Measurements from ENCODE around the gene NUDT7.

NUDT7 gene

DNA sequence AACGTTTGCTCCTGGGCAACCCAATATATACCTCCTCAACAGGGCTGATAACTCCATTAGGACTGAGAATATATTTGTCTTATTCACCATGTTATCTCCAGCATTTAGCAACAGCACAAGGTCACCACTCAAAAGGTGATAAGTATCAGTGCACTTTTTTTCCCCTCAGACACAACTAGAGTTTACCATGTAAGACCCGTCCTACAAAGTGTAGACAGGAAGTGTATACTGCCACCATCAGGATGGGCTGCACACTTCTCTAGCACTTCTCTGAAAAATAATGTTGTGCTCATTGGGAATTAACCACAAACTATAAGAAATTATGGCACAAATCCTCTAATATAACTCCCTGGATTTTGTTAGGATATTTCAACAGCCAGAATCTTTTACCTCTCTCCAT is 60.4 kb downstream of the NUDT7 start:
- no peak for DNase-seq

DNA sequence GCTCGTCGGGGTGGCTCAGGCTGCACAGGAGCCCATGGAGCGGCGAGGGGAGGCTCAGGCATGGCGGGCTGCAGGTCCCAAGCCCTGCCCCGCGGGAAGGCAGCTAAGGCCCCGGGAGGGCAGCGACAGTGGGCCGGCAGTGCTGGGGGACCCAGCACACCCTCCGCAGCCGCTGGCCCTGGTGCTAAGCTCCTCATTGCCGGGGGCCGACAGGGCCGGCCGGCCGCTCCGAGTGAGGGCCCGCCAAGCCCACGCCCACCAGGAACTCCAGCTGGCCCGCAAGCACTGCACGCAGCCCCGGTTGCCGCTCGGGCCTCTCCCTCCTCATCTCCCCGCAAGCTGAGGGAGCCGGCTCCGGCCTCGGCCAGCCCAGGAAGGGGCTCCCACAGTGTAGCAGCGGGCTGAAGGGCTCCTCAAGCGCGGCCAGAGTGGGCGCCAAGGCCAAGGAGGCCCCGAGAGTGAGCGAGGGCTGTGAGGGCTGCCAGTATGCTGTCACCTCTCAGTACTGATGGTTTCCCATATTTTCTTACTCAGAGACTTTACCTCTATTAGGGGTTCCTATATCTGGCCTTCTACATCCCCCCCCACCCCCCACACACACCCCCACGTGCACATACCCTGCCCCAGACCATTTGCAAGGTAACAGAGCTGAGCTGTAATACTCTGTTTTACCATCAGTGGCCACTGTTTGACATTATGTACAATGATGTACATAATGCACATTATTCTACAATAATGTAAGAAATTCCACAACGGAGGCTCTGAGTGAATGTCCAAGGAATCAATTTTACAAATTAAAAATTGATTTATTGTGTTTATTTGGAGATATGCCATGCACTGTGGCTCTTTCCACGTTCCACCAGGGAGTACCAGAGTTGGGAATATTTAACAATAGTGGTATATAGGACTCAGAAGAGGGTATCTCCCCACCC is 62.4 kb downstream of the NUDT7 start:
- no peak for DNase-seq

DNA sequence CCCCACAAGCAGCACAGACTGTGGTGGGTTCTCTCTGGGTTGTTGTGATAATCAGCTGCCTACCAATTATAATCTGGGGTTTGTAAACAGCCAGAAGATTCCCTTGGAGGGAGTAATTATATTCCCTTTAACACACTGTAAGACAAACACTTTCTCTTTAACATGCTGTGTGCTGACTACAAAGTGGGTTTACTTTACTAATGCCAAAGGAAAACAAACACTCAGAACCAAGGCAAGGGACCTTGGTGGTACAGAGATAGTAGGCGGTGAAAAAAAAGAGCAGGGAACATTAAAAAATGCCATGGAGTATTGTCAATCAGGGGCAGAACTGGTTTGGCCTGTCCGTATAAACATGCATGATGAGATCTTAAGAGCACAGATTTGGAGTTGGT is 63.1 kb downstream of the NUDT7 start:
- DNase-seq: no peak

DNA sequence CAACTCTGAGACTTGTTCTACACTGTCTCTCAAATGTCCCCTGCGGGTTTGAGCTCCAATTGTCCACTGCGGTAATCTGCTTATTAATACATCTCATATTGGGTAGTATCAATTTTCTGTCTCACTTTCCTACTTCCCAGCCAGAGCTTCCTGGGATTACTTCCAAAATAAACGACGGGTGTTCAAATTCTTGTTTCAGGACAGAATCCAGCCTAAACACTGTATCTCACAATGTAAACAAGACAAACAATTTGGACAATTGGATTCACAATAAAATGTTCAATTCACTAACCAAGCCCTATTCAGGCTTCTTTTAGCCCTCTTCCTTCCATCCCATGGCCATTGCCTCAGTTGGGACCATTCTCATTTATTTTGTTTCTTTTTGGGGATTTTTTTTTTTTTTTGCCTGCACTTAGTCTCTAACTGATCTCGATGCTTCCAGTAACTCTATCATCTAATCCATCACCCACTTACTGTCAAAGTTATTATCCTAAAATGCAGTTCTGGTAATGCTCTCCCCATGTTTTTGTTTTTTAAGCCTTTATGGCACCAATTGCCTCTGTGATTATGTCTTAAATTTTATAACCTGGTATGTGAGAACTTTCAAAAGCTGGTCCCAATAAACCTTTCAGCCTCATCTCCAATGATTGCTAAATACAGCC is 64.0 kb downstream of the NUDT7 start:
- DNase-seq: no peak

DNA sequence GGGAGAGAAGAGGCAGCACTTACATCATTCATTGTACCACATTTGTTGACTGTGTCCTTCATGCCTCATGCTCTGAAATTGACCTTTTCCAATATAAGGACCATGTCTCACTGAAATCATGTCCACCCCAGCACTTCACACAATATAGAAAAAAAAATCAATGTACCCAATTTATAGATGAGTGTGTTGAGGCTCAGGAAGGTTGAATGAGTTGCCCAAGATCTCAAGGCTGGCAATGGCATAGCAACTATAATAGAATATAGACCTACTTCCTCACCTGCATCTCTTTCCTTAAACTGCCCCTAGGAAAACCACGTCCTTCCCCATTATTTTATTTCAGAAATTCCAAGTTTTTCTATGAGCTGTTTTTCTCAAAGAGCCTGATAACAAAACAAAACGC is 65.1 kb downstream of the NUDT7 start:
- no peak for DNase-seq

DNA sequence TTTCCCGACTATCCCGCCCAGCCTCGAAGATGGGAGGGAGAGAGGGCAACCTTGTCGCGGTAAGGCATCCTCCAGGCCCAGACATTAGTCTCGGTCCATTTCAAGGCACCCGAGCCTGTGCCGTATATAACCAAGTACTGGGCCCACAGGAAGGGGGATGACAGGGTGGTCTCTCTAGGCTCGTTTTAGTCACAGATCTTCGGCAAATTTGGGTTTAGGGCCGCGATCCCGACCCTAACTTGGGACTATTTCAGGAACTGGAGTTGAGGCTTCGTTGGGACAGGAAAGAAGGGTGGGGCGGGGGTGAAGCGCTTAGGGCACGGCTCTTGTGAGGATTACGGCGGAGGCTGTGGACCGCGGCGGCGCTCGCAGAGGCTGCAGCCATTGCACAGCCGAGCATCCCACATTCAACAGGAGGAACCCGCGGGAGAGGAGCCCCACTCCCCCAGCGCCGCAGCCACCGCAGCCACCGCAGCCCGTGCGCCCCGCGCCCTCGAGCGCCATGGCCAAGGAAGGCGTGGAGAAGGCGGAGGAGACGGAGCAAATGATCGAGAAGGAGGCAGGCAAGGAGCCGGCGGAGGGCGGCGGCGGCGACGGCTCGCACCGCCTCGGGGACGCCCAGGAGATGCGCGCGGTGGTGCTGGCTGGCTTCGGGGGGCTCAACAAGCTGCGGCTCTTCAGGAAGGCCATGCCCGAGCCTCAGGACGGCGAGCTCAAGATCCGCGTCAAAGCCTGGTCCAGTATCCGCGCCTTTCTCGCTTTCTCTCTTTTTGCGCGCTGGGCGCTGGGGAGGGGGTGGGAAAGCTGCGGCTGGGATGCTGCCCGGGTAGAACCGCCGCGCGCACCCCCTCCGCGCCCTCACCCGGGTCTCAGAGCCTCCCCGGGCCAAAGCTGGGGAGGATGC is 66.1 kb downstream of the NUDT7 start, which contains the start of gene VAT1L:
VAT1L (plus strand) TSS at position 384 of the 904 bp plus-strand sequence; CDS start at position 503, 119 bp downstream.
- no peak for DNase-seq

DNA sequence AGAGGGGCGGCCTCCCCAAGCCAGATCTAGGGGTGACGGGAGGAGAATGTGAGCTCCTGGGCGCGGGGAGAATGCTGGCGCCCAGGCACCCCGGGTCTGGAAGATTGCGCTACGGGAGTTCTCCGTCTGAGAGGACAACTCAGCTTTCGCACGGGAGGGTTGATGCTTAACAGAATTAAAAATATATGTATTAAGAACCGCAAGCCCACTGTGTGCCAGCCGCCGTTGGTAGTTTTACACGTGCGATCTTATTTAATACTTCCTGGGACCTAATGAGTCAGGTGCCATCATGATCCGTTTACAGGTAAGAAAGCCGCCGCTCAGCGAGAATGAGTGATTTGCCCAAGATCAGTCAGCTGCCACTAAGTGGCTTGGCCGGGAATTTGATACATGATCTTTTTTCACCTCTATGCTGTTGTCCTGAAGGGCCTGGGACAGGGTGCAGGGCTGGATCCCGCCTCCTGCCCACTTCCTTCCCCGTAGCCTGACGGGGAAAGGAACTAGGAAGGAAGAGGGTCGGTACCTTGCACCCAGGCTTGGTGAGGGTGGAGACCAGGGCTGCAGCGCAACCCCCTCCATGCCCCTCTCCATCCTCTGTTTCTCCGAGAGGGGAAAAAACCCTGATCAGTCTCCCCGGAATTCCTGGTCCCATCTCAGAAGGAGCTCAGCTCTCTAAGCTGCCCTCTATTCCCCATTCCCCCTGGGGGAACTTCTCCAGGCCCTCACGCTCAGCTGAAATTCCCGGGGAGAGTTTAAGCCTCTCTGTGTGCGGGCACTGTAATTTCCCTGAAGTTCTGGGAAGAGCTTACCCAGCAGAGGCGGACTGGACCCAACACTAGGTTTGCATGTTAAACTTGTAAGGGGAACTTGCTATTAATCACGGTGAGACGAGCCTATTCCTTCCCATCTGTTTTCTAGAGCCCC is 67.0 kb downstream of the NUDT7 start:
- DNase-seq: no peak

DNA sequence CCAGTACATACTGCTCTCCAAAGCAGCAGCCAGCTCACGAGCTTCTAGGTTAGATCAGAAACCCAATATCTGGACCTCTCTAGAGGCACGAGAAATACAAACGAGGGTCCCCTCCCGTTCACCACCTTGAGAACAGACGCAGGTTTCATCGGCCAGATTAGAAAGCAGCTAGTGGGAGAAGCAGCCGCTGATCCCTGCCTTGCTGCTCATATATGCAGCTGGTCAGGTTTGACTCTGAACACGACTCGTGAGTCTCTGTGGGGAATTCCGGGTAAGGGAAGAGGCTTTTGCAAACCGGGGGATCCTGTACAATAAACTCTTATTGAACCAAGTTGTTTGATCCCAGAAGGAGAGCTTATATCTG is 67.7 kb downstream of the NUDT7 start:
- no peak for DNase-seq

DNA sequence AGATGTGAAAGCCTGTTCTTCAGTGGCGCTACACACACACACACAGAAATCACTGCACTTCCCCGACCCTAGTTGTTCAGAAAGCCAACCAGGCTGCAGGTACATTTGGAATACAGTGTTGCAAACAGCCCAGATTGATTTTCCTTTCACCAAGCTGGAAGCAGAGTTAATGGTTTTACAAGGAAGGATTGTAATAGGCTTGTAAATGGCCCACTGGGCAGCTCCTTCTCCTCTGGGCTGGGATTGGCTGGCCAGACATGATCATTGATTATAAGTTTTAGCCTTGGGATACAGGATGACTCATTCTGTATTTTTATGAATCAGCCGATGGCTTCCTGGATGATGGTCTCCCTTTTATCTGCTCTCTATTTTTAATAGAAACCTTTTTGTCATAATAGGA is 68.6 kb downstream of the NUDT7 start:
- no peak for DNase-seq
